ENCODE results near the gene DGKE. TPM values are rescaled to one million over a fixed set of nuclear protein-coding genes. Genes with fewer than 3 reads are reported as not detected.

DGKE gene
- total and polyA plus RNA-seq, 2 of the 13 experiments (the other 11 are each of a cell fraction or from before 2014, with no cell fraction given): 3.2 to 5.3 TPM

GRCh38 chr17:56893503-56893902, 59.6 kb downstream of the DGKE start:
- CTCF ChIA-PET (ENCODE audit: low intra/inter-chr PET ratio, low total read pairs): no interaction called here
- intact Hi-C loops (cut with micrococcal nuclease; ENCODE audit: unreplicated experiment): loop anchor here (10.0 kb wide), 1 partner anchor 51 kb away; no protein-coding TSS in a partner anchor

More at GRCh38 chr17:56893503-56893902, 59.6 kb downstream of the DGKE start:
- POLR2A ChIA-PET: interaction anchor here (2.4 kb wide), 1 partner anchor 20 kb away, joined by 11 read pairs; the partner anchor contains the start of gene TRIM25
- Histone ChIP-seq H3K79me2 (ENCODE audit: insufficient read depth, low read length) (no peaks in the 10 kb centered on the region), H3K36me3 (replicated peaks in 1 of 2; ENCODE audit: control insufficient read depth in 1 of 2, insufficient read depth in 2 of 2, low read length in 2 of 2) (peaks cover 37 to 80% of the 10 kb centered on the region in 2 experiments), H3K27me3 (ENCODE audit: control insufficient read depth in 1 of 2, insufficient read depth in 2 of 2, low read length in 2 of 2) (no peaks in the 10 kb centered on the region), H3K4me3 (replicated peaks in 1 of 3; ENCODE audit: insufficient read depth in 1 of 3, low read depth in 2 of 3, low read length in 3 of 3) (no peak overlapping the region), H2AFZ (ENCODE audit: low read length) (no peak overlapping the region), H3K27ac (ENCODE audit: extremely low read length, insufficient read depth, low read length) (no peak overlapping the region), H3K9ac (ENCODE audit: insufficient read depth, low read depth, low read length) (no peak overlapping the region), H3K9me3 (ENCODE audit: low read length) (no peaks in the 10 kb centered on the region), H3K4me2 (ENCODE audit: low read depth, low read length) (no peak overlapping the region), H3K4me1 (ENCODE audit: insufficient read depth, low read length) (peaks cover 4% of the 10 kb centered on the region), H4K20me1 (ENCODE audit: insufficient read depth, low read length) (no peaks in the 10 kb centered on the region; the same call in 1 of the 2 replicates)
- DNase-seq (ENCODE audit: low spot score): no peak
- no TSS peak for BruUV-seq (replicated peaks)
- TF ChIP-seq, protein P1, sequence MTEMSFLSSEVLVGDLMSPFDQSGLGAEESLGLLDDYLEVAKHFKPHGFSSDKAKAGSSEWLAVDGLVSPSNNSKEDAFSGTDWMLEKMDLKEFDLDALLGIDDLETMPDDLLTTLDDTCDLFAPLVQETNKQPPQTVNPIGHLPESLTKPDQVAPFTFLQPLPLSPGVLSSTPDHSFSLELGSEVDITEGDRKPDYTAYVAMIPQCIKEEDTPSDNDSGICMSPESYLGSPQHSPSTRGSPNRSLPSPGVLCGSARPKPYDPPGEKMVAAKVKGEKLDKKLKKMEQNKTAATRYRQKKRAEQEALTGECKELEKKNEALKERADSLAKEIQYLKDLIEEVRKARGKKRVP (CRISPR knock-in tag; IDR thresholded peaks at IDR 0.05): no peak
- TF ChIP-seq HCFC1 (IDR thresholded peaks at IDR 0.05; ENCODE audit: low read depth, low read length) (no peak), ZNF205 (CRISPR knock-in tag; IDR thresholded peaks at IDR 0.05) (no peak), ZFP1 (CRISPR knock-in tag; IDR thresholded peaks at IDR 0.05) (no peak), RXRB (CRISPR knock-in tag; IDR thresholded peaks at IDR 0.05; ENCODE audit: borderline replicate concordance) (no peak), ZBTB46 (CRISPR knock-in tag; IDR thresholded peaks at IDR 0.05; ENCODE audit: borderline replicate concordance) (no peak), MBD4 (IDR thresholded peaks at IDR 0.05; ENCODE audit: borderline replicate concordance, low read length) (no peak), ZNF552 (CRISPR knock-in tag; IDR thresholded peaks at IDR 0.05; ENCODE audit: borderline replicate concordance) (no peak), TBL1XR1 (IDR thresholded peaks at IDR 0.05; ENCODE audit: borderline replicate concordance, low read length, partially characterized antibody) (no peak)
- TF ChIP-seq, protein P2, sequence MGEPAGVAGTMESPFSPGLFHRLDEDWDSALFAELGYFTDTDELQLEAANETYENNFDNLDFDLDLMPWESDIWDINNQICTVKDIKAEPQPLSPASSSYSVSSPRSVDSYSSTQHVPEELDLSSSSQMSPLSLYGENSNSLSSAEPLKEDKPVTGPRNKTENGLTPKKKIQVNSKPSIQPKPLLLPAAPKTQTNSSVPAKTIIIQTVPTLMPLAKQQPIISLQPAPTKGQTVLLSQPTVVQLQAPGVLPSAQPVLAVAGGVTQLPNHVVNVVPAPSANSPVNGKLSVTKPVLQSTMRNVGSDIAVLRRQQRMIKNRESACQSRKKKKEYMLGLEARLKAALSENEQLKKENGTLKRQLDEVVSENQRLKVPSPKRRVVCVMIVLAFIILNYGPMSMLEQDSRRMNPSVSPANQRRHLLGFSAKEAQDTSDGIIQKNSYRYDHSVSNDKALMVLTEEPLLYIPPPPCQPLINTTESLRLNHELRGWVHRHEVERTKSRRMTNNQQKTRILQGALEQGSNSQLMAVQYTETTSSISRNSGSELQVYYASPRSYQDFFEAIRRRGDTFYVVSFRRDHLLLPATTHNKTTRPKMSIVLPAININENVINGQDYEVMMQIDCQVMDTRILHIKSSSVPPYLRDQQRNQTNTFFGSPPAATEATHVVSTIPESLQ (CRISPR knock-in tag; conservative IDR thresholded peaks at IDR 0.05): no peak
- no peak for ATAC-seq
- FAIRE-seq: no peak
- 94% methylated on average over 7 of the region's 7 CpGs for WGBS (ENCODE audit: low lambda C conversion rate)
- in situ Hi-C loops (cut with HindIII; ENCODE audit: extremely low pct_ligation_motif_present, low pct_unique_long_range_greater_than_20kb): no loop called here

Measured in HepG2 (cell line).